ENCODE results near the gene UNC79. TPM values are rescaled to one million over a fixed set of nuclear protein-coding genes. Genes with fewer than 3 reads are reported as not detected.

UNC79 gene
- total RNA-seq, 1 donor from 2014 or later, result 0.13 TPM

- H3K36me3 Mint-ChIP-seq (ENCODE audit: low read depth), result no peaks in the 10 kb centered on the region
- H3K27me3 Mint-ChIP-seq, result peaks cover 3% of the 10 kb centered on the region
- ATAC-seq (ENCODE audit: low read depth) (no peak), DNase-seq (no peak)
- H3K27ac Mint-ChIP-seq, result no peak overlapping the region
- H3K4me3 Mint-ChIP-seq, result no peak overlapping the region
- intact Hi-C loops (cut with micrococcal nuclease), result no loop called here
- TF ChIP-seq CTCF (IDR thresholded peaks at IDR 0.05), result no peak
- ChIA-PET CTCF (interaction anchor here (1.1 kb wide), 1 partner anchor 13 kb away, joined by 3 read pairs; no protein-coding TSS in a partner anchor), POLR2A (no interaction called here)
- no peaks in the 10 kb centered on the region for H3K9me3 Mint-ChIP-seq
- peaks cover 5% of the 10 kb centered on the region for H3K4me1 Mint-ChIP-seq
These were observed 96.5 kb downstream of the UNC79 start for GRCh38 chr14:93527203-93527607.

- H3K27me3 Mint-ChIP-seq, result no peaks in the 10 kb centered on the region
- no peak overlapping the region for H3K4me3 Mint-ChIP-seq
- no peak for TF ChIP-seq CTCF (IDR thresholded peaks at IDR 0.05)
- POLR2A ChIA-PET, result no interaction called here
- no peak overlapping the region for H3K27ac Mint-ChIP-seq
- peaks cover 20% of the 10 kb centered on the region for H3K4me1 Mint-ChIP-seq
- intact Hi-C loops (cut with micrococcal nuclease), result loop anchor here (2.0 kb wide), 1 partner anchor 14 kb away; no protein-coding TSS in a partner anchor
- no peak for ATAC-seq (ENCODE audit: low read depth)
- CTCF ChIA-PET, result no interaction called here
- H3K9me3 Mint-ChIP-seq, result no peaks in the 10 kb centered on the region
- H3K36me3 Mint-ChIP-seq (ENCODE audit: low read depth), result no peaks in the 10 kb centered on the region
- DNase-seq, result no peak
These were observed 98.3 kb downstream of the UNC79 start for GRCh38 chr14:93528884-93529558.

- intact Hi-C loops (cut with micrococcal nuclease), result loop anchor here (5.0 kb wide), 1 partner anchor 199 kb away; the partner anchor contains the start of gene BTBD7
- Mint-ChIP-seq H3K9me3 (no peaks in the 10 kb centered on the region), H3K4me3 (no peak overlapping the region), H3K27ac (no peak overlapping the region), H3K4me1 (peaks cover 30% of the 10 kb centered on the region), H3K36me3 (ENCODE audit: low read depth) (no peaks in the 10 kb centered on the region), H3K27me3 (no peaks in the 10 kb centered on the region)
- POLR2A ChIA-PET, result no interaction called here
- CTCF ChIA-PET, result no interaction called here
- ATAC-seq (ENCODE audit: low read depth) (no peak), DNase-seq (no peak)
- TF ChIP-seq CTCF (IDR thresholded peaks at IDR 0.05), result no peak
These were observed 100.9 kb downstream of the UNC79 start for GRCh38 chr14:93531644-93532043.

- H3K9me3 Mint-ChIP-seq, result no peaks in the 10 kb centered on the region
- no peak for TF ChIP-seq CTCF (IDR thresholded peaks at IDR 0.05)
- intact Hi-C loops (cut with micrococcal nuclease), result loop anchor here (5.0 kb wide), 1 partner anchor 200 kb away; the partner anchor contains the start of gene BTBD7
- no peak overlapping the region for H3K4me3 Mint-ChIP-seq
- no peak overlapping the region for H3K27ac Mint-ChIP-seq
- DNase-seq, result no peak
- no peaks in the 10 kb centered on the region for H3K27me3 Mint-ChIP-seq
- ChIA-PET POLR2A (no interaction called here), CTCF (no interaction called here)
- no peak for ATAC-seq (ENCODE audit: low read depth)
- peaks cover 30% of the 10 kb centered on the region for H3K4me1 Mint-ChIP-seq
- no peaks in the 10 kb centered on the region for H3K36me3 Mint-ChIP-seq (ENCODE audit: low read depth)
These were observed 101.8 kb downstream of the UNC79 start for GRCh38 chr14:93532541-93532940.

- peaks cover 30% of the 10 kb centered on the region for H3K4me1 Mint-ChIP-seq
- intact Hi-C loops (cut with micrococcal nuclease), result loop anchor here (5.0 kb wide), 1 partner anchor 201 kb away; the partner anchor contains the start of gene BTBD7
- H3K27me3 Mint-ChIP-seq, result no peaks in the 10 kb centered on the region
- DNase-seq (no peak), ATAC-seq (ENCODE audit: low read depth) (no peak)
- no peaks in the 10 kb centered on the region for H3K9me3 Mint-ChIP-seq
- TF ChIP-seq CTCF (IDR thresholded peaks at IDR 0.05), result no peak
- H3K36me3 Mint-ChIP-seq (ENCODE audit: low read depth), result no peaks in the 10 kb centered on the region
- CTCF ChIA-PET, result interaction anchor here (1.1 to 1.2 kb wide), 2 partner anchors 224 to 315 kb away, joined by 3 read pairs; no protein-coding TSS in a partner anchor
- POLR2A ChIA-PET, result no interaction called here
- H3K27ac Mint-ChIP-seq, result no peak overlapping the region
- no peak overlapping the region for H3K4me3 Mint-ChIP-seq
These were observed 102.7 kb downstream of the UNC79 start for GRCh38 chr14:93533437-93533836.

All from activated B cell treated with CpG ODN at 0.5 μM for 24 hours (primary cell).